GM19240 (cell line): ENCODE data around the gene SYNJ2.

Experiments
- DNase-seq: peaks from one replicate; pipeline ENCODE4 v3.0.0; 2011; ENCODE audit warnings: low spot score; ENCODE audit not compliant: insufficient read length

SYNJ2 gene

DNA sequence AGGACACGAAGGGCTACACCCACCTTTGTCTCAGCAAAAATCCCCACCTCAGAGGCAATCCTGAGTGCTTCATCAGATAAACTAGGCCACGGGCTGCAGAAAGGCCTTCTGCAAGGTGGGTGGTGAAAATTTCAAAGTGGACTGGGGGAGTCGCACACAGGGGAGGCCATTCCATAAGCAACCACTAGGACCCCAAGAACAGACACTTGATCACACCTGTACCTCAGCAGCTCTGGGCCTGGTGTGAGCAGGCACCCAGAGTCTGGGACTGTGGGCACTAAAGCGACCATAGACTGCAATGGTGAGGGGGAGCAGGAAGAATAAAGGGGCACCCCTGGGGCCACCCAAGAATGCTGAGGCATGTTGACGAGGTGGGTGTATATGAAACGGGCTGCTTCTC lies 133.8 kb downstream of the SYNJ2 start:
- DNase-seq: no peak

DNA sequence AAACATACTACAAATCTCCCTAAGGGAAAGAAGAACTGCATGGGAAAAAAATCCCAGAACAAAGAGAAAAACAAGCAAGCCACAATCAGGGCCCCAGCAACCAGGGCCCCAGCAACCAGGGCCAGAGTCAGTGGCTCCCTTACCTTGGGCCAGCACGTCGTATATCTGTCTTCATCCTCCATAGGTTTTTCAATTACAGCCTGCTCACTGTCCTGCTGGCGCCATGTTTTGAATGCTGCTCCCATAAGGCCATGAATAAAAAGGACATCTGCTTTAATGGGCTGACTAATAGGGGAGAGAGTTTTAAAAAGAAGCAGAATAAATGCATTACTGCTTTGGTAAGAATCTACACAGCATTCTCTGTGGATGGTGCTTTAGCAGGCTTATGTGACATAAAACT lies 137.2 kb downstream of the SYNJ2 start:
- DNase-seq: no peak

DNA sequence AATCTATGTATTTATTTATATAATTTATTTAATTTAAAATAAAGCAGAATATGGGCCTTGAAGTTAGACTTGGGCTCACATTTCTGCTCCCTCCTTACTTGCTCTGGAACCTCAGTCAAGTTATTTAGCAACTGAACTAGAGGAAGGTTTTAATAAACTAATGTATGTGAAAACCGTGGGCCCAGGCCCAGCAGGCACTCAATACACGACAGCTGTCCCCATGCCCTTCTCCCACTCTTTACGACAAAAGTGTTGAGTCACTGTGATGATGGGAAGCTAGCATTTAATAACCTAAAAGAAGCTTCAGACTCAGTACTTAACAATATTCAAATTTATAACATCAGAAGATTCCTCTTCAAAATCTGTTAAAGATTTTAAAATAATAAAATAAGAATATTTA lies 139.7 kb downstream of the SYNJ2 start:
- DNase-seq: no peak

DNA sequence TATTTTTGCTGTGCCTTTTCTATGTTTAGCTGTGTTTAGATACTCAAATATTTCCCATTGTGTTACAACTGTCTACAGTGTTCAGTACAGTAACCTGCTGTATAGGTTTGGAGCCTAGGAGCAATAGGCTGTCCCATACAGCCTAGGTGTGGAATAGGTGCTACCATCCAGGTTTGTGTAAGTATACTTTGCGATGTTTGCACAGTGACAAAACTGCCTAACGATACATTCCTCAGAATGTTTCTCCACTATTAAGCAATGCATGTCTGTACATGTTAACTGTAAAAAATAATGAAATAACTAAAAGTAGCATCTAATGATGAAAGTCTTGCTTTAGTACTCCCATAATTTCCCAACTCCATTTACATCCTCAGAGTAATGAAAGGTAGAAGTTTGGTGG lies 140.4 kb downstream of the SYNJ2 start:
- no peak for DNase-seq

DNA sequence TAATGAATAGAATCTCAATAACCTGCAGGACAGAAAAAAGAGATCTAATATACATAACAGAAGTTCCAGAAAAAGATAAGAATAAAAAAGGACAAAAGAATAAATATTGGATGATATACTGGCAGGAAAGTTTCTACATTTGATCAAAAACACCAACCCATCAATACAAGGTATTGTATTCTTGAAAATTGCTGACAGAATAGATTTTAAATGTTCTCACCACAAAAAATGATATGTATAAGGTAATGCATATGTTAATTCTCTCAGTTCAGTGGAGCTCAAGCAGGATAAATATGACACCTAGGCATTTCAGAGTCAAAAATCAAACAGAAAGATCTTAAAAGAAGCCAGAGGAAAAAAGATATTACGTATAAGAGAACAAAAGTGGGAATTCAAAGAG lies 142.6 kb downstream of the SYNJ2 start:
- DNase-seq: no peak

DNA sequence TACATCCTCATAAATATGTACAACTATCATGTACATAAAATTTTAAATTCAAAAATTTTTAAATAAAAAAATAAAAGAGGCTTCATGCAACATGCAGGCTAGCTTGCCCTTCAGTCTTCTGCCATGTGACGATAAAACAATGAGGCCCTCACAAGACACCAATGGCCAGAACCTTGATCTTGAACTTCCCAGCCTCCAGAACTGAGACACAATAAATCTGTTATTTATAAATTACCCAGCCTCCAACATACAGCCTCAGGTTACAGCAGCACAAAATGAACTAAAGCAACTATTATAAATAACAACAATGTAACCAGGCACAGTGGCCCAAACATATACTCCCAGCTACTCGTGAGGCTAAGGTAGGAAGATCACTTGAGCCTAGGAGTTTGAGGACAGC lies 143.6 kb downstream of the SYNJ2 start:
- no peak for DNase-seq

DNA sequence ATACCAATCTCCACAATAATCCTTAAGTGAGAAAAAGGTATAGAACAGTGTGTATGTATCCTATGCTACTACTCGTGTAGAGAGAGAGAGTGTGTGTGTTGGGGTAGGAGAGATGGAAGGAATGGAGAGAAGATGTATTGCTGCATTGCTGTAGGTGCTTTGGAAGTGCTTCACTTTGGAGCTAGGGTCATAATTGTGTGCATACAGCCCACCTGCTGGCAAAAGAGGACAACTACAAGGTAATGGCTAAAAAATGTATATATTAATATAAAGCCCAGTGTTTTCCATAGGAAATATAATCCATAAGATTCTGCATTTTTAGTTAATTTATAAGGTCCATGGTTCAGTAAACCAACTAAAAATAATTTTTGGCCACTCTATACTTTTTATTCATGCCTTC lies 150.3 kb downstream of the SYNJ2 start:
- DNase-seq: no peak

DNA sequence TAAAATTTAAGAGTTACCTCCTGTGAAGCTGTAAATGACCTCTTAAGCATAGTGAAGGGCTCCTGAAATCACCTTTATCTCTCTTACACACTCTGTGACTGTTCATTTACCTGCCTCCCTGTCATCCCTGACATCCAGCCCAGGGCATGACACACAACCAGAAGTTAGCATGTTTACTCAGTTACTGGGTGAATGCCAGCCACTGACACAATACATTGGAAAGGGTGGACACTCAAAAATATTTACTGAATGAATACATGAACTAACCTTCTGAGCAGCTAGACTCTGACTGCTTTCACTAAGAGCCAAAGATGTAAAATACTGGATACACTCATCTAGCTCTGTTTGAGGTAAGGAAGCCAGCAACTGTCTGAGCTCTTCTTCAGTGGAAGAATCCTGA lies 161.1 kb downstream of the SYNJ2 start:
- DNase-seq: no peak

DNA sequence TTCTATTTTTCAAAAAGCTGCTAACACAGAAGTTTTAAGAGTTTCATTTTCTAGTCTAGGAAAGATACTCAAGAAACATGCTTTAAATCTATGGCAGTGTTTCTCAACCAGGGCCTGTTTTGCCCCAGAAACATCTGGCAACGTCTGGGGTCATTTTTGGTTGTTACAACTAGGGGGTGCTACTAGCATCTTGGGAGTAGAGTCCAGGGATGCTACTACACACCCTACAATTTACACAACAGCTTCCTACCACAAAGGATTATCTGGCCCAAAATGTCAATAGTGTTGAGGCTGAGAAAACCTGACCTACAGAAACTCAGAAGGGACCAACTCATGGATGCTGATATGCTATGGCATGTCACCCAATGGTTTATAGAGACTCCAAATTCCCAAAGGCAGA lies 162.0 kb downstream of the SYNJ2 start:
- DNase-seq: no peak
